Hematopoietic multipotent progenitor cell treated with erythropoietin and hydrocortisone succinate and interleukin-3 and kit ligand, for 15 days (in vitro differentiated cells): Measurements from ENCODE around the gene SBF1.
"Not testable (repeated sequence)": the region's sequence is repeated elsewhere in the genome, so short reads cannot be mapped to it uniquely, and the experiment has no call there.

Source experiments
- DNase-seq: peaks from one replicate; pipeline ENCODE4 v3.0.0-alpha.2; 2015; ENCODE audit warnings: low spot score

SBF1 gene

GRCh38 chr22:50398831-50399648, 75.8 kb downstream of the SBF1 start:
- DNase-seq: no peak

DNA sequence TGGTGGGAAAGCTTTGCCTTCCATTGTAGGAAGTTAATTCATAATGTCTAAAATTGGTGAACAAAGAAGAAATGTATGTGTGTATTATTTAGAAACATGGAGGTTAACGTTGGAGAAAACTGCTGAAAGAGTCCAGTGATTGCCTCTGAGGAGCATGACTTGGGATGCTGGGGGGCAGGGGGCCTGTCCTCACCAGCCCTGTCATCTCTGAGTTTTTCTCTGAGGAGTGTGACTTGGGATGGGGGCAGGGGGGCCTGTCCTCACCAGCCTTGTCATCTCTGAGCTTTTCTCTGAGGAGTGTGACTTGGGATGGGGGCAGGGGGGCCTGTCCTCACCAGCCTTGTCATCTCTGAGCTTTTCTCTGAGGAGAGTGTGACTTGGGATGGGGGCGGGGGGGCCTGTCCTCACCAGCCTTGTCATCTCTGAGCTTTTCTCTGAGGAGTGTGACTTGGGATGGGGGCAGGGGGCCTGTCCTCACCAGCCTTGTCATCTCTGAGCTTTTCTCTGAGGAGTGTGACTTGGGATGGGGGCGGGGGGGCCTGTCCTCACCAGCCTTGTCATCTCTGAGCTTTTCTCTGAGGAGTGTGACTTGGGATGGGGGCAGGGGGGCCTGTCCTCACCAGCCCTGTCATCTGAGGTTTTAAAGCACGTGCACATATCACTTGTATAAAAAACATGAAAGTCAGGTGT, 77.3 kb downstream of the SBF1 start:
- not testable (repeated sequence) for DNase-seq

DNA sequence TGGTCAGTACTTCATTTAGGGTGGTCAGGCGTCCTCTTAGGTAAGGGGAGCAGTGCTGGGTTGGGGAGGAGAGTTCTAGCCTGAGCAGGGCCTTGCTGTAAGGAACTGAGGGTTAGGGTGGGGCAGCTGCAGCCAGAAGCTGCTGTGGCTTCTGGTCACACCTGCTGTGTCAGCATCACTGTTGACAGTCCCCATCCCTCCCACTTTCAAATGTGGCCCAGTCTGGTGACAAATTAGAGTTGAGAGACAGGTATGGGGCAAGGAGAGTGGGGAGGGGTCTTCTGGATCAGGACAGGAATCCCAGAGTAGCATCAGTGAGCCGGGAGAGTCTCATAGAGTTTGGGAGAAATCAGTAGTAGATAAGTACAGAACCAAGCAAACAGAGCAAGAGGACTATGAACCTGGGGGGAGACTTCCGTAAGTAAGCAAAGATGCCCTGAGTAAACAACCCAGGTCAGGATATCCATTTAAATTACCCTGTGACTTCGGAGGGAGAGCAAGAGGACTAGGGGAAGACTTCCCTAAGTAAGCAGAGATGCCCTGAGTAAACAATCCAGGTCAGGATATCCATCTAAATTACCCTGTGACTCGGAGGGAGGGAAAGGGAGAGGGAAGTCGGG, 78.0 kb downstream of the SBF1 start:
- DNase-seq: no peak
